Adrenal gland (tissue), 12 donors: ENCODE data around the gene CYS1. TPM values are rescaled to one million over a fixed set of nuclear protein-coding genes. Genes with fewer than 3 reads are reported as not detected.
"Not testable (repeated sequence)": the region's sequence is repeated elsewhere in the genome, so short reads cannot be mapped to it uniquely, and the experiment has no call there.

Experiments
- DNase-seq, 7 donors: peaks; one replicate each; pipeline ENCODE4 v3.0.0-alpha.2; 2019 to 2020
- H3K27ac ChIP-seq, 5 donors: fragments of 200-600 bp; sonication (generic) in 4 of 5; 1 replicate in 3 of 5; 2 replicates in 2 of 5; pipeline versions ENCODE4 v1.5.1 to v1.8.0; 2016 to 2020; ENCODE audit warnings: mild to moderate bottlenecking in 1 of 5
- H3K27me3 ChIP-seq: fragments of 200-600 bp; 2 replicates; pipeline ENCODE4 v1.8.0; 2021
- H3K36me3 ChIP-seq, 2 donors: fragments of 200-600 bp; replicated peaks in 1 of 2; 1 replicate in 1 of 2; 2 replicates in 1 of 2; pipeline versions ENCODE4 v1.5.1 to v1.8.0; 2018 to 2022
- H3K4me1 ChIP-seq, 2 donors: fragments of 200-600 bp; replicated peaks in 1 of 2; 1 replicate in 1 of 2; 2 replicates in 1 of 2; pipeline versions ENCODE4 v1.5.1 to v1.8.0; 2018 to 2021
- H3K4me3 ChIP-seq, 4 donors: fragments of 200-600 bp; sonication (generic) in 3 of 4; one replicate each; pipeline ENCODE4 v1.5.1; 2016 to 2018
- H3K9me3 ChIP-seq, 3 donors: fragments of 200-600 bp; sonication (generic) in 1 of 3; replicated peaks in 1 of 3; 1 replicate in 2 of 3; 2 replicates in 1 of 3; pipeline versions ENCODE4 v1.5.1 to v1.8.0; 2016 to 2021
- POLR2A ChIP-seq, 2 donors: fragments of 450-650 bp; IDR thresholded peaks; one replicate each; pipeline ENCODE4 v1.6.1; 2017; ENCODE audit warnings: antibody characterized with exemption in 2 of 2, mild to moderate bottlenecking in 2 of 2, moderate library complexity in 1 of 2
- WGBS, 4 donors: extraction: QIAGEN DNeasy Blood & Tissue Kit in 2 of 4; methylation state at CpG; one replicate each; pipeline versions ENCODE4 v1.1.5 to v1.1.7; 2013 to 2017; 5-methylcytosine and 5-hydroxymethylcytosine counted together
- intact Hi-C, 2 donors: fragments of 100-400 bp; cut with DNase I; formaldehyde crosslinking; loops; one replicate each; pipeline versions ENCODE4 v1.14.1 to v1.15.0; 2022 to 2023
- polyA plus RNA-seq, 3 donors: library from polyadenylated mRNA; stranded (reverse); fragments of 200-250 nt in 2 of 3; fragments of 350-450 nt in 1 of 3; fragmentation: Illumina TruSeq in 1 of 3; extraction: RNeasy Lipid Tissue Mini Kit (QIAGEN cat#74804) in 1 of 3; gene quantifications; one replicate each; pipeline ENCODE4 v1.2.3, GENCODE V29; 2013 to 2014
- total RNA-seq, 9 donors: library from RNA; depleted of rRNA in 4 of 9; stranded (reverse); fragments of >200 nt in 4 of 9; fragments of 120-200 nt in 1 of 9; fragmentation: NEBNext Ultra II Directional in 1 of 9; extraction: Animal tissue kit (Norgen Biotek cat#: 25700) in 1 of 9; gene quantifications; one replicate each; pipeline versions ENCODE4 v1.1.0 to v1.2.4, GENCODE V29; 2013 to 2023
- TF ChIP-seq, protein P1 (sequence below), 6 experiments: fragments of 450-650 bp in 4 of 6; fragments of 200-600 bp in 2 of 6; sonication (generic) in 1 of 6; IDR thresholded peaks; 1 replicate in 5 of 6; 2 replicates in 1 of 6; pipeline versions ENCODE4 v1.5.1 to v1.8.0; 2016 to 2021; ENCODE audit warnings: antibody characterized with exemption in 6 of 6, mild to moderate bottlenecking in 2 of 6, moderate library complexity in 1 of 6
- donor health status: healthy with polysubstance abuse.
- donor health status: Bipolar disorder and iron deficiency.
- donor health status: DM: yes; HTN: yes; CAD: no.
- donor health status: DM: no; HTN: no; CAD: no.
- donor health status: DM: no; HTN: no; CAD: no.
- donor health status: DM: yes; HTN: yes; CAD: no.

CYS1 gene
- total and polyA plus RNA-seq, 12 donors: 0.05 to 3.6 (median 1.1) TPM

DNA sequence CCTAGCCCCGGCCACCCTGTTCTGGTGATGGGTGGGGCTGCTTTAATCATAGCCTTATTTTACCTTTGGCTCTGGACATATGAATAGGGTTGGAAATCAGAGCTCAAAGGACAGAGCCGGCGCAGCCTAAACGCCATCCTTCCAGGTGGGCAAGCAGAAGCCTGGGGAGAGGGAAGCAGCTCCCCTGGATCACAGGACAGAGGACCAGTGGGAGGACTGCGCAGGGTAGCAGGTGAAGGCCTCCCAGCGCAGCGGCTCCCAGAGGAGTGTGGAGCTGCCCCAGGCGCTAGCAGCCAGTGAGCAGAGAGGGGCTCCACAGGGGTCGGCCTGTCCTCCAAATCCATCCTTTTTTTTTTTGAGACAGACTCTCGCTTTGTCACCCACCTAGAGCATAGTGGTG, 16.4 kb upstream of the CYS1 start:
- intact Hi-C loops: loop anchor here in 1 of 2 donors (5.0 kb wide), 1 partner anchor 284 kb away; no protein-coding TSS in a partner anchor
- Histone ChIP-seq H3K9me3 (no peaks in the 10 kb centered on the region), H3K27me3 (peaks cover 8% of the 10 kb centered on the region), H3K27ac (no peak overlapping the region), H3K36me3 (no peaks in the 10 kb centered on the region), H3K4me3 (no peak overlapping the region), H3K4me1 (no peaks in the 10 kb centered on the region)
- DNase-seq: no peak
- 93 to 98% (median 96%) methylated on average over 6 to 10 of the region's 10 CpGs for WGBS, 4 donors
- no peak for TF ChIP-seq POLR2A (IDR thresholded peaks at IDR 0.05)
- TF ChIP-seq, protein P1, sequence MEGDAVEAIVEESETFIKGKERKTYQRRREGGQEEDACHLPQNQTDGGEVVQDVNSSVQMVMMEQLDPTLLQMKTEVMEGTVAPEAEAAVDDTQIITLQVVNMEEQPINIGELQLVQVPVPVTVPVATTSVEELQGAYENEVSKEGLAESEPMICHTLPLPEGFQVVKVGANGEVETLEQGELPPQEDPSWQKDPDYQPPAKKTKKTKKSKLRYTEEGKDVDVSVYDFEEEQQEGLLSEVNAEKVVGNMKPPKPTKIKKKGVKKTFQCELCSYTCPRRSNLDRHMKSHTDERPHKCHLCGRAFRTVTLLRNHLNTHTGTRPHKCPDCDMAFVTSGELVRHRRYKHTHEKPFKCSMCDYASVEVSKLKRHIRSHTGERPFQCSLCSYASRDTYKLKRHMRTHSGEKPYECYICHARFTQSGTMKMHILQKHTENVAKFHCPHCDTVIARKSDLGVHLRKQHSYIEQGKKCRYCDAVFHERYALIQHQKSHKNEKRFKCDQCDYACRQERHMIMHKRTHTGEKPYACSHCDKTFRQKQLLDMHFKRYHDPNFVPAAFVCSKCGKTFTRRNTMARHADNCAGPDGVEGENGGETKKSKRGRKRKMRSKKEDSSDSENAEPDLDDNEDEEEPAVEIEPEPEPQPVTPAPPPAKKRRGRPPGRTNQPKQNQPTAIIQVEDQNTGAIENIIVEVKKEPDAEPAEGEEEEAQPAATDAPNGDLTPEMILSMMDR (IDR thresholded peaks at IDR 0.05): no peak

DNA sequence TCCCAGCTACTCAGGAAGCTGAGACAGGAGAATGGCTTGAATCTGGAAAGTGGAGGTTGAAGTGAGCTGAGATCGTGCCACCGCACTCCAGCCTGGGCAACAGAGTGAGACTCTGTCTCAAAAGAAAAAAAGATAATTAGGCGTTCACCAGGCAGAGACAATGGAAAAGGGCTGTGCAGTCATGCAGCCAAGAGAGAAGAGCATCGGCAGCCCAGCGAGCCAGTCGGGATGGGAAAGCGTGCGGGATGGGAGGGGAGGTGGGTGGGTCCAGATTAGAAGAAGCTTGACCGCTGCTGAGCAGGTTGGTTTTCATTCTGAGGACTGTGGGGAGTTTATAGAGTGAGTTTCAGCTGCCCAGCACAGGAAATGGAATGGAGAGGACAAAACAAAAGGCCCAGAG, 15.0 kb upstream of the CYS1 start:
- DNase-seq: no peak
- Histone ChIP-seq H3K9me3 (no peaks in the 10 kb centered on the region), H3K36me3 (no peaks in the 10 kb centered on the region), H3K4me1 (no peaks in the 10 kb centered on the region), H3K27ac (no peak overlapping the region), H3K27me3 (peaks cover 17% of the 10 kb centered on the region), H3K4me3 (no peak overlapping the region)
- TF ChIP-seq, protein P1 (IDR thresholded peaks at IDR 0.05): no peak
- no peak for TF ChIP-seq POLR2A (IDR thresholded peaks at IDR 0.05)
- 78 to 89% (median 87%) methylated on average over 9 of the region's 9 CpGs for WGBS, 4 donors
- intact Hi-C loops: loop anchor here in 1 of 2 donors (5.0 kb wide), 1 partner anchor 283 kb away; no protein-coding TSS in a partner anchor

DNA sequence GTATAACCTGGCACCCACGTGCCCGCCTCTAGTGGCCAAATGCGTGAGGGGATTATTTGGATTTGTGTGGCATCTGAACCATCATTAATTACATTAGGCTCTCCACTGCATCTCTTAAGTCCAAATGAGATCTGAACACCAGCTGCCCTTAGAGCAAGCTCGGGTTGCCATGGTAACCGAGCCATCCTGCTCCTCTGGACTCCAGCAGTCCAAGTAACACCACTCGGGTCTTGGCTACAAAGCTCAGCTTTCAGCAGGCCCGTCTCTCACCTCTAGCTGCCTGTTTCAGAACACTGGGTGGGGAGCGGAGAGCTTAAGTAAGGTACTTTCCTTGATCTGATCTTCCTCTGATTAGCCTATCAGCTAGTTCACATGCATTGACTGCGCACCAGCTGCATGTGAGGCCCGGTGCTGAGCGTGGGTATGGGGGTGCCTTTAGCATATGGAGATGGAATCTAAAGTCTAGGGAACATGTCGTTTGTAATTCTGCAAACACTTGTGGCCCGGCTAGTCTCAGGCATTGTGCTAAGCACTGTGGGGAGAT, 14.1 kb upstream of the CYS1 start:
- H3K36me3 ChIP-seq: no peaks in the 10 kb centered on the region
- no peaks in the 10 kb centered on the region for H3K4me1 ChIP-seq
- DNase-seq: peak in 1 of 7 donors; percentile 72
- no peaks in the 10 kb centered on the region for H3K9me3 ChIP-seq
- intact Hi-C loops: no loop called here
- peaks cover 17% of the 10 kb centered on the region for H3K27me3 ChIP-seq
- TF ChIP-seq POLR2A (IDR thresholded peaks at IDR 0.05): no peak
- TF ChIP-seq, protein P1 (IDR thresholded peaks at IDR 0.05): no peak
- no peak overlapping the region for H3K27ac ChIP-seq
- 82 to 87% (median 83%) methylated on average over 12 to 13 of the region's 13 CpGs for WGBS, 4 donors
- H3K4me3 ChIP-seq: no peak overlapping the region

DNA sequence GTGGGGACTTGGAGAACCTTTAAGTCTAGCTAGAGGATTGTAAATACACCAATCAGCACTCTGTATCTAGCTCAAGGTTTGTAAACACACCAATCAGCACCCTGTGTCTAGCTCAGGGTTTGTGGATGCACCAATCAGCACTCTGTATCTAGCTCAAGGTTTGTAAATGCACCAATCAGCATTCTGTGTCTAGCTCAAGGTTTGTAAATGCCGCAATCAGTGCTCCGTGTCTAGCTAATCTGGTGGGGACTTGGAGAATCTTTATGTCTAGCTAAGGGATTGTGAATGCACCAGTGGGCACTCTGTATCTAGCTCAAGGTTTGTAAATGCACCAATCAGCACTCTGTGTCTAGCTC, 11.7 kb upstream of the CYS1 start:
- H3K27ac ChIP-seq, DNase-seq, intact Hi-C loops, H3K9me3 ChIP-seq, H3K4me1 ChIP-seq, H3K4me3 ChIP-seq, H3K36me3 ChIP-seq: not testable (repeated sequence)
- H3K27me3 ChIP-seq: peaks cover 22% of the 10 kb centered on the region
- 90 to 96% (median 94%) methylated on average over 2 of the region's 2 CpGs; no CpG with 5 or more reads in 1 of the 4 donors for WGBS, 4 donors
